Keratinocyte (primary cell): Measurements from ENCODE around the gene TMEM204. TPM values are rescaled to one million over a fixed set of nuclear protein-coding genes. Genes with fewer than 3 reads are reported as not detected.

ENCODE experiments used
- DNase-seq: peaks from one replicate; pipeline ENCODE4 v3.0.0-alpha.2; 2011; ENCODE audit warnings: low read depth, missing footprints, low spot score
- FAIRE-seq: peaks from 2 replicates; lab custom pipeline; 2011; peaks lifted over from hg19 to GRCh38; lab: Jason Lieb, UNC
- H2AFZ ChIP-seq: 2 replicates; pipeline ENCODE4 v1.6.0; 2012; ENCODE audit warnings: low read length, control low read depth, inconsistent platforms; ENCODE audit not compliant: control insufficient read depth
- H3K27ac ChIP-seq: 2 replicates; pipeline ENCODE4 v1.5.1; 2011; ENCODE audit warnings: low read length; ENCODE audit not compliant: control insufficient read depth, insufficient read depth
- H3K27me3 ChIP-seq: 3 replicates; pipeline ENCODE4 v1.6.0; 2011; ENCODE audit warnings: low read length; ENCODE audit not compliant: control insufficient read depth, insufficient read depth; ENCODE audit errors: extremely low read depth
- H3K36me3 ChIP-seq, 2 experiments: 2 replicates in 1 of 2; 3 replicates in 1 of 2; pipeline ENCODE4 v1.5.1; 2011; ENCODE audit warnings: low read length in 2 of 2, mild to moderate bottlenecking in 1 of 2; ENCODE audit not compliant: control insufficient read depth in 2 of 2, insufficient read depth in 2 of 2; ENCODE audit errors: extremely low read depth in 1 of 2
- H3K4me1 ChIP-seq: 3 replicates; pipeline ENCODE4 v1.5.1; 2011; ENCODE audit warnings: low read length; ENCODE audit not compliant: control insufficient read depth, insufficient read depth; ENCODE audit errors: extremely low read depth
- H3K4me2 ChIP-seq: 3 replicates; pipeline ENCODE4 v1.6.0; 2011; ENCODE audit warnings: low read depth, low read length; ENCODE audit not compliant: control insufficient read depth, insufficient read depth; ENCODE audit errors: extremely low read depth
- H3K4me3 ChIP-seq, 3 experiments: fragments of 200-600 bp in 1 of 3; sonication (generic) in 1 of 3; 2 replicates in 2 of 3; 3 replicates in 1 of 3; pipeline ENCODE4 v1.5.1; 2011 to 2016; ENCODE audit warnings: low read length in 3 of 3, mild to moderate bottlenecking in 3 of 3, control low read depth in 2 of 3, inconsistent platforms in 1 of 3, low read depth in 1 of 3, mixed read lengths in 1 of 3, mixed run types in 1 of 3, moderate library complexity in 1 of 3; ENCODE audit not compliant: control insufficient read depth in 2 of 3, insufficient read depth in 2 of 3; ENCODE audit errors: extremely low read depth in 1 of 3
- H3K79me2 ChIP-seq: 2 replicates; pipeline ENCODE4 v1.6.0; 2012; ENCODE audit warnings: low read length; ENCODE audit not compliant: control insufficient read depth, insufficient read depth
- H3K9ac ChIP-seq: 3 replicates; pipeline ENCODE4 v1.6.0; 2011; ENCODE audit warnings: low read length; ENCODE audit not compliant: control insufficient read depth, insufficient read depth; ENCODE audit errors: extremely low read depth
- H3K9me1 ChIP-seq: 3 replicates; pipeline ENCODE4 v1.6.0; 2011; ENCODE audit warnings: low read length; ENCODE audit not compliant: control insufficient read depth, insufficient read depth; ENCODE audit errors: extremely low read depth
- H3K9me3 ChIP-seq: 2 replicates; pipeline ENCODE4 v1.5.1; 2012; ENCODE audit warnings: low read depth, low read length; ENCODE audit not compliant: control insufficient read depth
- H4K20me1 ChIP-seq: 3 replicates; pipeline ENCODE4 v1.6.0; 2011; ENCODE audit warnings: low read length; ENCODE audit not compliant: control insufficient read depth, insufficient read depth; ENCODE audit errors: extremely low read depth
- CTCF ChIP-seq, 3 experiments: IDR thresholded peaks in 1 of 3; conservative IDR thresholded peaks in 1 of 3; optimal IDR thresholded peaks in 1 of 3; 2 replicates in 2 of 3; 3 replicates in 1 of 3; pipeline versions ENCODE3 to v1.5.1; 2011; ENCODE audit warnings: low read length in 3 of 3, mild to moderate bottlenecking in 3 of 3, moderate library complexity in 2 of 3, control low read depth in 1 of 3, inconsistent platforms in 1 of 3; ENCODE audit not compliant: insufficient read depth in 2 of 3; ENCODE audit errors: extremely low read depth in 1 of 3
- EZH2 ChIP-seq: IDR thresholded peaks from one replicate; pipeline ENCODE4 v1.6.1; 2012; ENCODE audit warnings: inconsistent platforms, mild to moderate bottlenecking, low read length, moderate library complexity
- dilution Hi-C: fragments of 300-500 bp; cut with MboI; formaldehyde crosslinking; loops from one replicate; pipeline ENCODE4 v1.7.0; 2020; ENCODE audit warnings: low sequenced_read_pairs; ENCODE audit not compliant: extremely low pct_ligation_motif_present
- polyA plus RNA-seq, 5 experiments: library from polyadenylated mRNA; depleted of rRNA in 3 of 5; stranded (reverse) in 3 of 5; stranded (forward) in 1 of 5; unstranded in 1 of 5; fragments of >200 nt; gene quantifications; 1 replicate in 1 of 5; 2 replicates in 3 of 5; 3 replicates in 1 of 5; pipeline versions ENCODE4 v1.2.1 to v1.2.3, GENCODE V29; 2011 to 2012; ENCODE audit warnings: missing spikeins in 2 of 5, low read depth in 1 of 5, low replicate concordance in 1 of 5

TMEM204 gene
- polyA plus RNA-seq, 1 donor (not counting 4 experiments of a cell fraction or from before 2014, with no cell fraction given), result 1.0 TPM

- H3K4me2 ChIP-seq, result no peak overlapping the region
- dilution Hi-C loops, result no loop called here
- H3K9me1 ChIP-seq, result no peaks in the 10 kb centered on the region
- H3K4me3 ChIP-seq, result no peak overlapping the region
- no peaks in the 10 kb centered on the region for H4K20me1 ChIP-seq
- peaks cover 2 to 22% of the 10 kb centered on the region in 2 experiments for H3K36me3 ChIP-seq
- no peak for DNase-seq
- TF ChIP-seq CTCF (optimal IDR thresholded peaks at IDR 0.05 in 1 of 3, IDR thresholded peaks at IDR 0.05 in 1 of 3, conservative IDR thresholded peaks at IDR 0.05 in 1 of 3; ENCODE audit: extremely low read depth in 1 of 3, insufficient read depth in 2 of 3, low read length in 3 of 3), result no peak
- TF ChIP-seq EZH2, result no peak
- H2AFZ ChIP-seq, result no peak overlapping the region
- no peaks in the 10 kb centered on the region for H3K79me2 ChIP-seq
- no peaks in the 10 kb centered on the region for H3K27me3 ChIP-seq
- no peaks in the 10 kb centered on the region for H3K9me3 ChIP-seq
- FAIRE-seq, result no peak
- no peak overlapping the region for H3K27ac ChIP-seq
- no peaks in the 10 kb centered on the region for H3K4me1 ChIP-seq
- no peak overlapping the region for H3K9ac ChIP-seq
These were observed 51.5 kb downstream of the TMEM204 start for GRCh38 chr16:1584926-1585484.

- no peak overlapping the region for H2AFZ ChIP-seq
- DNase-seq, result no peak
- no peak overlapping the region for H3K4me2 ChIP-seq
- peaks cover 0 to 11% of the 10 kb centered on the region in 2 experiments for H3K36me3 ChIP-seq
- TF ChIP-seq EZH2 (no peak), CTCF (optimal IDR thresholded peaks at IDR 0.05 in 1 of 3, IDR thresholded peaks at IDR 0.05 in 1 of 3, conservative IDR thresholded peaks at IDR 0.05 in 1 of 3; ENCODE audit: extremely low read depth in 1 of 3, insufficient read depth in 2 of 3, low read length in 3 of 3) (no peak)
- dilution Hi-C loops, result no loop called here
- H3K9me1 ChIP-seq, result no peaks in the 10 kb centered on the region
- H3K27me3 ChIP-seq, result no peaks in the 10 kb centered on the region
- no peaks in the 10 kb centered on the region for H3K4me1 ChIP-seq
- H4K20me1 ChIP-seq, result no peaks in the 10 kb centered on the region
- H3K79me2 ChIP-seq, result no peaks in the 10 kb centered on the region
- no peak overlapping the region for H3K9ac ChIP-seq
- no peak for FAIRE-seq
- H3K4me3 ChIP-seq, result no peak overlapping the region
- no peaks in the 10 kb centered on the region for H3K9me3 ChIP-seq
- H3K27ac ChIP-seq, result no peak overlapping the region
These were observed 56.9 kb downstream of the TMEM204 start for GRCh38 chr16:1590366-1590765.
